GM12892 (cell line): ENCODE results near the gene MS4A4E.

Source experiments
- POLR2A ChIP-seq: IDR thresholded peaks from 2 replicates; pipeline ENCODE4 v1.6.1; 2011; ENCODE audit warnings: low read depth, low read length, control low read depth
- POLR2AphosphoS5 ChIP-seq: IDR thresholded peaks from 2 replicates; pipeline ENCODE4 v1.6.1; 2011; ENCODE audit warnings: low read depth, low read length, control low read depth

DNA sequence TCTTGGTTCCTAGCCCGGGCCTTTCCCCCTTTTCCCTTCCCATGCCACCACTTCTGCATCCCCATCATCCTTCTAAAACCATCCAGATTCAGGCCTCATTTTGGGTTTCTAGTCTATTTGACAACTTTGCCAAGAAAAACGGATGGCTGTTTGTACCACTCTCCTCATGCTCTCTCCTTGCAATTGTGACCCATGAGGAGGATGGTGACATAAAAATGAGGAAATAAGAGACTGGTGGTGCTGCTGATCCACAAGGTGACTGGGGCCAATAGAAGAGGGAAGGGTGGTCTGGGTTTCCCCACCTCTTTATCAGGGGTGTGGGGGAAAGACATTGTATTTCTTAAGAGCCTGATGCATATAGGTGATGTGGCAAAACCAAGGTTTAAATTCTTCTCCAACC lies 38.5 kb upstream of the MS4A4E start:
- TF ChIP-seq POLR2A: no peak
- TF ChIP-seq POLR2AphosphoS5: no peak
